ENCODE results near the gene CIP2A. TPM values are rescaled to one million over a fixed set of nuclear protein-coding genes. Genes with fewer than 3 reads are reported as not detected.

CIP2A gene
- total and polyA plus RNA-seq, 2 of the 8 experiments (the other 6 are each of a cell fraction or from before 2014, with no cell fraction given) = 11.9 to 38.0 TPM

DNA sequence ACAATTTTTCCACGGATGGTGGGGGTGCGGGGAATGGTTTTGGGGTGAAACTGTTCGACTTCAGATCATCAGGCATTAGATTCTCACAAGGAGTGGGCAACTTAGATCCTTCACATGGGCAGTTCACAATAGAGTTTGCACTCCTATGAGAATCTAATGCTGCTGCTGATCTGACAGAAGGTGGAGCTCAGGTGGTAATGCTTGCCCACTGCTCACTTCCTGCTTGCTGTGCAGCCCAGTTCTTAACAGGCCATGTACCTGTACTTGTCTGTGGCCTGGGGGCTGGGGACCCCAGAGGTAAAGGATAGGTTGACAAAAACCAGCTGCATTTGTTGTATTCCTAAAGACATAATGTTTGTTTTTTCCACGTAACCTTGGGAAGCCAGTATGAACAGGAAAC, 16.3 kb upstream of the CIP2A start:
- Histone ChIP-seq H3K4me1 (replicated peaks in 1 of 4; ENCODE audit: control insufficient read depth in 3 of 4, insufficient read depth in 4 of 4, low read length in 3 of 4) (peaks cover 0 to 3% (median 3%) of the 10 kb centered on the region in 4 experiments; a peak in 3 of 7 replicates), H3K79me2 (ENCODE audit: control insufficient read depth in 1 of 2, insufficient read depth in 2 of 2, low read length in 2 of 2) (peaks cover 3 to 18% of the 10 kb centered on the region in 2 experiments; a peak in 3 of 4 replicates), H3K9ac (replicated peaks in 1 of 4; ENCODE audit: extremely low read depth in 1 of 4, low read depth in 3 of 4, low read length in 3 of 4) (no peak overlapping the region), H3K18ac (ENCODE audit: extremely low read depth, low read length) (no peak overlapping the region), H3K4me2 (ENCODE audit: insufficient read depth in 1 of 2, low read depth in 2 of 2, low read length in 2 of 2) (no peak overlapping the region), H4K8ac (ENCODE audit: extremely low read depth, insufficient read depth, low read length) (no peak overlapping the region), H3K4ac (replicated peaks; ENCODE audit: insufficient read length, low read depth, low read length) (no peak overlapping the region), H3K23ac (ENCODE audit: insufficient read length) (no peak overlapping the region), H2AK5ac (ENCODE audit: low read depth, low read length) (no peak overlapping the region), H3K79me1 (ENCODE audit: low read depth, low read length) (no peaks in the 10 kb centered on the region), H4K20me1 (replicated peaks in 1 of 2; ENCODE audit: control insufficient read depth in 1 of 2, insufficient read depth in 2 of 2, low read length in 2 of 2) (no peaks in the 10 kb centered on the region), H3K36me3 (ENCODE audit: control insufficient read depth in 2 of 4, insufficient read depth in 4 of 4, low read length in 3 of 4) (peaks cover 0 to 7% (median 0%) of the 10 kb centered on the region in 4 experiments; a peak in 2 of 8 replicates), H2BK12ac (ENCODE audit: low read depth, low read length) (no peak overlapping the region), H3K4me3 (ENCODE audit: extremely low read depth in 1 of 4, insufficient read depth in 2 of 4, low read depth in 3 of 4, low read length in 4 of 4) (no peak overlapping the region), H2BK15ac (ENCODE audit: low read length) (no peak overlapping the region), H2BK20ac (ENCODE audit: low read length) (no peak overlapping the region), H4K91ac (replicated peaks; ENCODE audit: insufficient read length, low read length) (no peak overlapping the region), H3K27ac (ENCODE audit: low read depth, low read length) (no peak overlapping the region), H3K23me2 (ENCODE audit: low read depth, low read length) (no peaks in the 10 kb centered on the region), H4K5ac (ENCODE audit: insufficient read length, low read depth, low read length) (no peak overlapping the region), H3K14ac (ENCODE audit: insufficient read length) (no peak overlapping the region), H3K9me3 (ENCODE audit: insufficient read depth in 2 of 2, low read depth in 1 of 2, low read length in 1 of 2) (no peaks in the 10 kb centered on the region), H3K56ac (replicated peaks; ENCODE audit: insufficient read length, low read depth, low read length) (no peak overlapping the region), H2BK120ac (replicated peaks; ENCODE audit: low read depth, low read length) (no peak overlapping the region), H3K27me3 (replicated peaks in 1 of 4; ENCODE audit: control insufficient read depth in 3 of 4, extremely low read depth in 1 of 4, insufficient read depth in 3 of 4, low read length in 3 of 4) (no peaks in the 10 kb centered on the region), H2BK5ac (ENCODE audit: low read depth, low read length) (no peak overlapping the region), H2AFZ (ENCODE audit: low read length) (no peak overlapping the region)
- ChIA-PET POLR2A (ENCODE audit: partially characterized antibody) (interaction anchor here (0.7 to 1.5 kb wide), 3 partner anchors 13 to 15 kb away, joined by 3 to 4 read pairs (median 4); no protein-coding TSS in a partner anchor), CTCF (ENCODE audit: partially characterized antibody) (interaction anchor here (0.7 kb wide), 1 partner anchor 32 kb away, joined by 3 read pairs; no protein-coding TSS in a partner anchor)
- FAIRE-seq (no peak), DNase-seq (ENCODE audit: low read depth in 1 of 2, low spot score in 2 of 2) (no peak)
- TF ChIP-seq NANOG (IDR thresholded peaks at IDR 0.05; ENCODE audit: insufficient read depth, low read depth, low read length, poor library complexity, severe bottlenecking) (no peak), RAD21 (IDR thresholded peaks at IDR 0.05 in 1 of 2, conservative IDR thresholded peaks at IDR 0.05 in 1 of 2; ENCODE audit: low read depth in 2 of 2, low read length in 2 of 2) (no peak), POLR2A (IDR thresholded peaks at IDR 0.05; ENCODE audit: control extremely low read depth in 1 of 2, low read depth in 2 of 2, low read length in 2 of 2) (no peak), SIRT6 (IDR thresholded peaks at IDR 0.05; ENCODE audit: low read length) (no peak), TCF12 (IDR thresholded peaks at IDR 0.05; ENCODE audit: low read depth, low read length) (no peak), MAFK (IDR thresholded peaks at IDR 0.05; ENCODE audit: low read depth, low read length) (no peak), EZH2 (IDR thresholded peaks at IDR 0.05; ENCODE audit: low read depth, low read length, severe bottlenecking) (no peak), SIN3A (conservative IDR thresholded peaks at IDR 0.05 in 1 of 2, IDR thresholded peaks at IDR 0.05 in 1 of 2; ENCODE audit: low read depth in 1 of 2, low read length in 2 of 2) (no peak), SP2 (IDR thresholded peaks at IDR 0.05; ENCODE audit: low read length) (no peak), CTBP2 (IDR thresholded peaks at IDR 0.05; ENCODE audit: borderline replicate concordance, insufficient read depth, insufficient read length, low read length) (no peak), CHD2 (IDR thresholded peaks at IDR 0.05; ENCODE audit: low read length) (no peak)
- WGBS, 2 experiments (ENCODE audit: extremely low coverage in 1 of 2, insufficient coverage in 1 of 2, insufficient read length in 1 of 2, insufficient replicate concordance in 2 of 2, low coverage in 1 of 2, low lambda C conversion rate in 2 of 2, missing lambda C conversion rate in 1 of 2) = 77% methylated on average over 4 of the region's 4 CpGs; no CpG with 5 or more reads in 1 of the 2 experiments
